SH-SY5Y (cell line): ENCODE measurements around the gene CTNNA3.

Source experiments
- GATA2 ChIP-seq: IDR thresholded peaks from 2 replicates; pipeline ENCODE4 v1.6.1; 2011; ENCODE audit warnings: mild to moderate bottlenecking, low read depth, low read length
- GATA3 ChIP-seq: IDR thresholded peaks from 2 replicates; pipeline ENCODE4 v1.6.1; 2011; ENCODE audit warnings: low read depth, mild to moderate bottlenecking, low read length, moderate library complexity

GRCh38 chr10:67282871-67283270 is 413.1 kb downstream of the CTNNA3 start:
- no peak for TF ChIP-seq GATA2
- TF ChIP-seq GATA3, result no peak
